IMR-90 (cell line): ENCODE measurements around the gene RPRML. TPM values are rescaled to one million over a fixed set of nuclear protein-coding genes. Genes with fewer than 3 reads are reported as not detected.

Experiments used
- ATAC-seq: fragments of 200-7000 bp; cut with Tn5 transposase; 2 replicates; pipeline ENCODE4 v1.9.1; 2020; ENCODE audit warnings: low read depth, mild to moderate bottlenecking, moderate library complexity
- BruUV-seq: library from RNA; stranded (reverse); fragments of 400-500 nt; replicated peaks from 2 replicates; lab custom pipeline; 2021; lab: Mats Ljungman, UMichigan
- CTCF ChIA-PET: fragments of 300-600 bp; formaldehyde crosslinking; extraction: SDS; loops from one replicate; lab custom pipeline; 2021; ENCODE audit warnings: antibody characterized with exemption; lab: Yijun Ruan, JAX
- POLR2A ChIA-PET: fragments of 300-600 bp; sonication (Branson Sonifier 250); formaldehyde crosslinking; loops from one replicate; lab custom pipeline; 2022; ENCODE audit warnings: antibody characterized with exemption; ENCODE audit not compliant: unreplicated experiment; lab: Charles Lee
- DNase-seq: peaks from one replicate; pipeline ENCODE4 v3.0.0; 2013
- H2AFZ ChIP-seq: replicated peaks from 2 replicates; pipeline ENCODE3; 2013; ENCODE audit warnings: low read length, mild to moderate bottlenecking; ENCODE audit not compliant: poor library complexity
- H2AK5ac ChIP-seq: 2 replicates; pipeline ENCODE4 v1.6.1; 2013; ENCODE audit warnings: low read depth, low read length, inconsistent platforms
- H2AK9ac ChIP-seq: replicated peaks from 2 replicates; pipeline ENCODE3; 2013; ENCODE audit warnings: mild to moderate bottlenecking, low read depth, low read length, moderate library complexity; ENCODE audit not compliant: poor library complexity
- H2BK120ac ChIP-seq: 2 replicates; pipeline ENCODE4 v1.6.1; 2013; ENCODE audit warnings: low read depth, low read length, inconsistent platforms
- H2BK15ac ChIP-seq: 3 replicates; pipeline ENCODE4 v1.6.1; 2013; ENCODE audit warnings: low read depth, low read length, inconsistent platforms
- H2BK20ac ChIP-seq: 2 replicates; pipeline ENCODE4 v1.6.1; 2013; ENCODE audit warnings: low read depth, mild to moderate bottlenecking, inconsistent platforms, low read length, moderate library complexity
- H2BK5ac ChIP-seq: 2 replicates; pipeline ENCODE4 v1.6.1; 2013; ENCODE audit warnings: mild to moderate bottlenecking, low read depth, low read length, inconsistent platforms; ENCODE audit not compliant: poor library complexity, severe bottlenecking
- H3K14ac ChIP-seq: replicated peaks from 2 replicates; pipeline ENCODE4 v1.6.1; 2013; ENCODE audit warnings: low read depth, low read length, inconsistent platforms
- H3K18ac ChIP-seq: 2 replicates; pipeline ENCODE4 v1.6.1; 2013; ENCODE audit warnings: low read depth, low read length, control low read depth
- H3K23ac ChIP-seq: 2 replicates; pipeline ENCODE4 v1.6.1; 2013; ENCODE audit warnings: low read depth, low read length, inconsistent platforms
- H3K27ac ChIP-seq: 2 replicates; pipeline ENCODE4 v1.5.1; 2013; ENCODE audit warnings: mild to moderate bottlenecking, control low read depth, low read length; ENCODE audit not compliant: insufficient read depth
- H3K27me3 ChIP-seq: 2 replicates; pipeline ENCODE4 v1.6.1; 2013; ENCODE audit warnings: low read length; ENCODE audit not compliant: control insufficient read depth, insufficient read depth
- H3K36me3 ChIP-seq: 2 replicates; pipeline ENCODE4 v1.6.1; 2013; ENCODE audit warnings: low read length, mixed read lengths; ENCODE audit not compliant: control insufficient read depth, insufficient read depth
- H3K4ac ChIP-seq: 2 replicates; pipeline ENCODE4 v1.6.1; 2013; ENCODE audit warnings: low read depth, low read length, inconsistent platforms
- H3K4me1 ChIP-seq: 2 replicates; pipeline ENCODE4 v1.6.1; 2013; ENCODE audit warnings: low read length, mixed read lengths; ENCODE audit not compliant: control insufficient read depth, insufficient read depth
- H3K4me2 ChIP-seq: 2 replicates; pipeline ENCODE4 v1.6.1; 2013; ENCODE audit warnings: low read depth, mild to moderate bottlenecking, control low read depth, low read length, moderate library complexity
- H3K4me3 ChIP-seq: 2 replicates; pipeline ENCODE4 v1.5.1; 2013; ENCODE audit warnings: low read depth, mild to moderate bottlenecking, control low read depth, low read length, moderate library complexity; ENCODE audit not compliant: insufficient read depth
- H3K56ac ChIP-seq: 2 replicates; pipeline ENCODE4 v1.6.1; 2013; ENCODE audit warnings: low read length, inconsistent platforms; ENCODE audit not compliant: insufficient read depth; ENCODE audit errors: extremely low read depth
- H3K79me1 ChIP-seq, 2 experiments: 2 replicates each; pipeline ENCODE4 v1.6.1; 2013; ENCODE audit warnings: low read length in 2 of 2, inconsistent platforms in 1 of 2, low read depth in 1 of 2
- H3K9ac ChIP-seq: 2 replicates; pipeline ENCODE4 v1.6.1; 2013; ENCODE audit warnings: low read depth, low read length, control low read depth
- H3K9me1 ChIP-seq: 2 replicates; pipeline ENCODE4 v1.6.1; 2013; ENCODE audit warnings: low read length, inconsistent platforms; ENCODE audit not compliant: insufficient read depth
- H3K9me3 ChIP-seq: 2 replicates; pipeline ENCODE4 v1.6.1; 2013; ENCODE audit warnings: low read length; ENCODE audit not compliant: control insufficient read depth, insufficient read depth
- H4K20me1 ChIP-seq: 2 replicates; pipeline ENCODE4 v1.6.1; 2013; ENCODE audit warnings: low read length, inconsistent platforms; ENCODE audit not compliant: insufficient read depth
- H4K5ac ChIP-seq: 2 replicates; pipeline ENCODE4 v1.6.1; 2013; ENCODE audit warnings: mild to moderate bottlenecking, low read depth, low read length, control low read depth
- H4K8ac ChIP-seq, 2 experiments: 2 replicates each; pipeline ENCODE4 v1.6.1; 2013; ENCODE audit warnings: low read depth in 2 of 2, low read length in 2 of 2, control low read depth in 1 of 2, inconsistent platforms in 1 of 2
- H4K91ac ChIP-seq: 2 replicates; pipeline ENCODE4 v1.6.1; 2013; ENCODE audit warnings: low read depth, low read length, inconsistent platforms; ENCODE audit not compliant: insufficient read depth
- BHLHE40 ChIP-seq: fragments of 150-350 bp; IDR thresholded peaks from 2 replicates; pipeline ENCODE4 v1.6.1; 2016; ENCODE audit warnings: mild to moderate bottlenecking, low read depth, low read length
- CHD1 ChIP-seq: IDR thresholded peaks from 2 replicates; pipeline ENCODE4 v1.6.1; 2012; ENCODE audit warnings: low read depth, low read length, improper control_type of control experiment
- FOS ChIP-seq: fragments of 150-350 bp; IDR thresholded peaks from 2 replicates; pipeline ENCODE4 v1.6.1; 2016; ENCODE audit warnings: low read depth, low read length
- MAFK ChIP-seq: IDR thresholded peaks from 2 replicates; pipeline ENCODE4 v1.6.1; 2012; ENCODE audit warnings: low read depth, low read length, improper control_type of control experiment
- MXI1 ChIP-seq: IDR thresholded peaks from 2 replicates; pipeline ENCODE4 v1.6.1; 2012; ENCODE audit warnings: low read depth, mild to moderate bottlenecking, low read length, moderate library complexity, borderline replicate concordance
- NFE2L2 ChIP-seq: fragments of 150-350 bp; IDR thresholded peaks from 2 replicates; pipeline ENCODE4 v1.6.1; 2016; ENCODE audit warnings: low read depth, mild to moderate bottlenecking, low read length
- POLR2A ChIP-seq: IDR thresholded peaks from 2 replicates; pipeline ENCODE4 v1.6.1; 2012; ENCODE audit warnings: mild to moderate bottlenecking, low read depth, low read length
- RAD21 ChIP-seq: IDR thresholded peaks from 2 replicates; pipeline ENCODE4 v1.6.1; 2012; ENCODE audit warnings: low read length, improper control_type of control experiment
- RCOR1 ChIP-seq: IDR thresholded peaks from 2 replicates; pipeline ENCODE4 v1.6.1; 2012; ENCODE audit warnings: mild to moderate bottlenecking, low read length, improper control_type of control experiment; ENCODE audit not compliant: insufficient replicate concordance
- WGBS, 2 experiments: methylation state at CpG; one replicate each; pipeline versions ENCODE4 v1.1.5 to v1.1.7; 2013; ENCODE audit warnings: missing lambda C conversion rate in 2 of 2; ENCODE audit not compliant: insufficient read length in 1 of 2; ENCODE audit errors: extremely low coverage in 2 of 2; 5-methylcytosine and 5-hydroxymethylcytosine counted together
- dilution Hi-C: fragments of 300-500 bp; cut with HindIII; formaldehyde crosslinking; loops from one replicate; pipeline ENCODE4 v1.14.3; 2018; ENCODE audit warnings: low sequenced_read_pairs; ENCODE audit not compliant: unreplicated experiment
- in situ Hi-C: fragments of 300-500 bp; cut with MboI; formaldehyde crosslinking; loops from 3 replicates; pipeline ENCODE4 v1.14.3; 2019; ENCODE audit warnings: low sequenced_read_pairs, inconsistent platforms, mixed read lengths
- intact Hi-C: fragments of 100-400 bp; cut with micrococcal nuclease; formaldehyde crosslinking; loops from 2 replicates; pipeline ENCODE4 v1.10.0; 2022
- polyA plus RNA-seq, 3 experiments: library from polyadenylated mRNA; depleted of rRNA; stranded (reverse); fragments of >200 nt; gene quantifications; 2 replicates each; pipeline ENCODE4 v1.2.3, GENCODE V29; 2012; ENCODE audit warnings: low replicate concordance in 1 of 3
- total RNA-seq: library from RNA; depleted of rRNA; stranded (reverse); fragments of >200 nt; gene quantifications from 2 replicates; pipeline ENCODE4 v1.2.3, GENCODE V29; 2012
- TF ChIP-seq, protein P1 (sequence below): conservative IDR thresholded peaks from 2 replicates; pipeline ENCODE4 v1.5.1; 2012; ENCODE audit warnings: mild to moderate bottlenecking, low read depth, low read length, improper control_type of control experiment

The RPRML gene
- total and polyA plus RNA-seq, 2 of the 4 experiments (the other 2 are of a cell fraction): not detected

DNA sequence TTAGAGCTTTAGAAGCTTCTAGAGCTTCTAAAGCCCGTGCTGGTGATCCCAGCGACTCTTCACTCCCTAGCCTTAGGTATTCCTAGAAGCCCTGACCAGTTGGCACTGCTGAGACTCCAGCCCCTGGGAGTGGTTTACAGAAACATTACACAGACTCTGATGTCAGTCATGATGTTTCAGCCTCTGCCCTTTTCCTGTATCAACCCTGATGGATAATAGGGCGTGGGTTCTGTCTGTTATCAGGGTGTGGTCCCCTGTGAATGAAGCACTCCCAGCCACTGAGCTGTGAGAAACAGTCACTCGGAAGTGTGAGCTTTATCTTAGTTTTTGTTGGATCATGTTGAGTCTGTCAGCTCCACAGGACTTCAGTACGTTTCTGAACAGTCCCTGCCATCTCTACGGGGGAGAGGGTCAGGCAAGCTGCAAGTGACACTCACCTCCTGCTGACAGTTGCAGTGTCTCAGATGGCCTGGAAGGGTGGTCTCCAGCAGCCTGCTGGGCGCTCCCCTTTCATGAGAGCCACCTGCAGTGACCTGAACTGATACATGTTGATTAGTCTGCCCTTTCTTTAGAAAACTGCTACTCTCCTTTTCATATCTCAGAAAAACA, 43.3 kb downstream of the RPRML start (continued):
- no peak for TF ChIP-seq RCOR1
- no peak for TF ChIP-seq FOS
- no peak for TF ChIP-seq MXI1
- TF ChIP-seq MAFK: no peak
- no peak for TF ChIP-seq CHD1
- TF ChIP-seq NFE2L2: no peak
- no peak for TF ChIP-seq BHLHE40

DNA sequence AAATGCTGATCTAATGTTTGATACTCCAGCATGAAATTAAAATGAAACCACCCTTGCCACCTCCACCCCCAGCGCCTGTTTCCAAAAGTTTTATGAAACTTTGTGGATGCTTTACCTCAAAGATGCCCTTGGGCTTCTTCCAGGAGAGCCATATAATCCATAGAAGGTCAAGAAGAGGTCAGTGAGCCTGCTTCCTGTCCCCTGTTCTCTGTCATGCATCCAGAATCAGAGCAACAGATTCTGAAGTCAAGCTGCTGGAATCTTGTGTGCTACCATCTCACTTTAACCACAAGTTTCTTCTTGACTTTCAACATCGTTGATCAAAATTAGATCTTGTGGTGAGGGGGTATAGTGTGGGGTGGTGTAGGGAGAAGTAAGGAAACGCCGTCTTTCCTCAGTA, 47.5 kb downstream of the RPRML start:
- H3K4me3 ChIP-seq: no peak overlapping the region
- ChIA-PET POLR2A (no interaction called here), CTCF (no interaction called here)
- H3K56ac ChIP-seq: no peak overlapping the region
- H3K4me2 ChIP-seq: no peak overlapping the region
- peaks cover 14% of the 10 kb centered on the region for H3K9me1 ChIP-seq
- ATAC-seq (no peak), DNase-seq (no peak)
- H2AK9ac ChIP-seq: no peak overlapping the region
- TF ChIP-seq RAD21 (no peak), POLR2A (no peak), BHLHE40 (no peak), MXI1 (no peak)
- TF ChIP-seq, protein P1, sequence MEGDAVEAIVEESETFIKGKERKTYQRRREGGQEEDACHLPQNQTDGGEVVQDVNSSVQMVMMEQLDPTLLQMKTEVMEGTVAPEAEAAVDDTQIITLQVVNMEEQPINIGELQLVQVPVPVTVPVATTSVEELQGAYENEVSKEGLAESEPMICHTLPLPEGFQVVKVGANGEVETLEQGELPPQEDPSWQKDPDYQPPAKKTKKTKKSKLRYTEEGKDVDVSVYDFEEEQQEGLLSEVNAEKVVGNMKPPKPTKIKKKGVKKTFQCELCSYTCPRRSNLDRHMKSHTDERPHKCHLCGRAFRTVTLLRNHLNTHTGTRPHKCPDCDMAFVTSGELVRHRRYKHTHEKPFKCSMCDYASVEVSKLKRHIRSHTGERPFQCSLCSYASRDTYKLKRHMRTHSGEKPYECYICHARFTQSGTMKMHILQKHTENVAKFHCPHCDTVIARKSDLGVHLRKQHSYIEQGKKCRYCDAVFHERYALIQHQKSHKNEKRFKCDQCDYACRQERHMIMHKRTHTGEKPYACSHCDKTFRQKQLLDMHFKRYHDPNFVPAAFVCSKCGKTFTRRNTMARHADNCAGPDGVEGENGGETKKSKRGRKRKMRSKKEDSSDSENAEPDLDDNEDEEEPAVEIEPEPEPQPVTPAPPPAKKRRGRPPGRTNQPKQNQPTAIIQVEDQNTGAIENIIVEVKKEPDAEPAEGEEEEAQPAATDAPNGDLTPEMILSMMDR: no peak
- H3K36me3 ChIP-seq: peaks cover 53% of the 10 kb centered on the region
- no peak overlapping the region for H3K4ac ChIP-seq
- no peak overlapping the region for H3K18ac ChIP-seq
- no peak overlapping the region for H2AFZ ChIP-seq
- no CpG with 5 or more reads among the region's 4 CpGs for WGBS, 2 experiments
- no peak overlapping the region for H2BK20ac ChIP-seq
- no peak overlapping the region for H4K8ac ChIP-seq
- H3K79me1 ChIP-seq: peaks cover 32 to 74% of the 10 kb centered on the region in 2 experiments
- no peaks in the 10 kb centered on the region for H3K27me3 ChIP-seq
- intact Hi-C loops (loop anchor here (10.0 kb wide), 1 partner anchor 213 kb away; no protein-coding TSS in a partner anchor), dilution Hi-C loops (no loop called here), in situ Hi-C loops (no loop called here)
- no peak overlapping the region for H3K14ac ChIP-seq
- H4K20me1 ChIP-seq: peaks cover 42% of the 10 kb centered on the region
- H2BK5ac ChIP-seq: no peak overlapping the region
- no peak overlapping the region for H4K91ac ChIP-seq
- H2AK5ac ChIP-seq: no peak overlapping the region
- H3K23ac ChIP-seq: no peak overlapping the region
- H2BK120ac ChIP-seq: no peak overlapping the region
- no peak overlapping the region for H2BK15ac ChIP-seq
- no peak overlapping the region for H3K27ac ChIP-seq
- BruUV-seq: no TSS peak
- H4K5ac ChIP-seq: no peak overlapping the region
- H3K9ac ChIP-seq: no peak overlapping the region
- H3K4me1 ChIP-seq: peaks cover 6% of the 10 kb centered on the region
- no peaks in the 10 kb centered on the region for H3K9me3 ChIP-seq
